Adrenal gland (tissue), 12 donors: ENCODE data around the gene PDK4. TPM values are rescaled to one million over a fixed set of nuclear protein-coding genes. Genes with fewer than 3 reads are reported as not detected.

Source experiments
- DNase-seq, 7 donors: peaks; one replicate each; pipeline ENCODE4 v3.0.0-alpha.2; 2019 to 2020
- H3K27ac ChIP-seq, 5 donors: fragments of 200-600 bp; sonication (generic) in 4 of 5; 1 replicate in 3 of 5; 2 replicates in 2 of 5; pipeline versions ENCODE4 v1.5.1 to v1.8.0; 2016 to 2020; ENCODE audit warnings: mild to moderate bottlenecking in 1 of 5
- H3K27me3 ChIP-seq: fragments of 200-600 bp; 2 replicates; pipeline ENCODE4 v1.8.0; 2021
- H3K36me3 ChIP-seq, 2 donors: fragments of 200-600 bp; replicated peaks in 1 of 2; 1 replicate in 1 of 2; 2 replicates in 1 of 2; pipeline versions ENCODE4 v1.5.1 to v1.8.0; 2018 to 2022
- H3K4me1 ChIP-seq, 2 donors: fragments of 200-600 bp; replicated peaks in 1 of 2; 1 replicate in 1 of 2; 2 replicates in 1 of 2; pipeline versions ENCODE4 v1.5.1 to v1.8.0; 2018 to 2021
- H3K4me3 ChIP-seq, 4 donors: fragments of 200-600 bp; sonication (generic) in 3 of 4; one replicate each; pipeline ENCODE4 v1.5.1; 2016 to 2018
- H3K9me3 ChIP-seq, 3 donors: fragments of 200-600 bp; sonication (generic) in 1 of 3; replicated peaks in 1 of 3; 1 replicate in 2 of 3; 2 replicates in 1 of 3; pipeline versions ENCODE4 v1.5.1 to v1.8.0; 2016 to 2021
- CTCF ChIP-seq, 6 experiments: fragments of 450-650 bp in 4 of 6; fragments of 200-600 bp in 2 of 6; sonication (generic) in 1 of 6; IDR thresholded peaks; 1 replicate in 5 of 6; 2 replicates in 1 of 6; pipeline versions ENCODE4 v1.5.1 to v1.8.0; 2016 to 2021; ENCODE audit warnings: antibody characterized with exemption in 6 of 6, mild to moderate bottlenecking in 2 of 6, moderate library complexity in 1 of 6
- POLR2A ChIP-seq, 2 donors: fragments of 450-650 bp; IDR thresholded peaks; one replicate each; pipeline ENCODE4 v1.6.1; 2017; ENCODE audit warnings: antibody characterized with exemption in 2 of 2, mild to moderate bottlenecking in 2 of 2, moderate library complexity in 1 of 2
- WGBS, 4 donors: extraction: QIAGEN DNeasy Blood & Tissue Kit in 2 of 4; methylation state at CpG; one replicate each; pipeline versions ENCODE4 v1.1.5 to v1.1.7; 2013 to 2017; 5-methylcytosine and 5-hydroxymethylcytosine counted together
- intact Hi-C, 2 donors: fragments of 100-400 bp; cut with DNase I; formaldehyde crosslinking; loops; one replicate each; pipeline versions ENCODE4 v1.14.1 to v1.15.0; 2022 to 2023
- polyA plus RNA-seq, 3 donors: library from polyadenylated mRNA; stranded (reverse); fragments of 200-250 nt in 2 of 3; fragments of 350-450 nt in 1 of 3; fragmentation: Illumina TruSeq in 1 of 3; extraction: RNeasy Lipid Tissue Mini Kit (QIAGEN cat#74804) in 1 of 3; gene quantifications; one replicate each; pipeline ENCODE4 v1.2.3, GENCODE V29; 2013 to 2014
- total RNA-seq, 9 donors: library from RNA; depleted of rRNA in 4 of 9; stranded (reverse); fragments of >200 nt in 4 of 9; fragments of 120-200 nt in 1 of 9; fragmentation: NEBNext Ultra II Directional in 1 of 9; extraction: Animal tissue kit (Norgen Biotek cat#: 25700) in 1 of 9; gene quantifications; one replicate each; pipeline versions ENCODE4 v1.1.0 to v1.2.4, GENCODE V29; 2013 to 2023
- donor health status: healthy with polysubstance abuse.
- donor health status: Bipolar disorder and iron deficiency.
- donor health status: DM: yes; HTN: yes; CAD: no.
- donor health status: DM: no; HTN: no; CAD: no.
- donor health status: DM: no; HTN: no; CAD: no.
- donor health status: DM: yes; HTN: yes; CAD: no.

PDK4 gene
- total and polyA plus RNA-seq, 12 donors, result 60.1 to 690 (median 308) TPM

DNA sequence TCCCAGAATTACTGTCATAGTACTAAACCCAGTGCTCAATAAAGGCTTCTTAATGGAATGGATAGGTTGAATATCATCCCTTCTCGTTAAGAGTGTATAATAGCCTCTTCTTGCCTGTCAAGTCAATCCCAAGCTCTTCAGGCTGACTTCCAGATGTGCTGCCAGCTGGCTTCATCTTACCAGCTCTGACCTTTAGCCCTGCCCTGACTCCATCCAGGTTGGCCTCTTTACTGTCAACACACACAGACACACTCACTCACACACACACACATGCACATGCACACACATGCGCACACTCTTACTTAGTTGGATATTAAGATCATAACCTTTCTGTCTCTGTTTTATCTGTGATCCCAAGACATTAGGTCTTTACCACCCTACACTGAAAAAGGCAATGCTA, 61.5 kb downstream of the PDK4 start:
- DNase-seq, result no peak
- 67 to 80% (median 77%) methylated on average over 2 of the region's 2 CpGs for WGBS, 4 donors
- TF ChIP-seq POLR2A (IDR thresholded peaks at IDR 0.05) (no peak), CTCF (IDR thresholded peaks at IDR 0.05) (no peak)
- no peaks in the 10 kb centered on the region for H3K27me3 ChIP-seq
- H3K4me3 ChIP-seq, result no peak overlapping the region
- peaks cover 23 to 27% of the 10 kb centered on the region in 2 donors for H3K4me1 ChIP-seq
- no peaks in the 10 kb centered on the region for H3K9me3 ChIP-seq
- peak overlapping the region in 1 of 5 donors; percentile 42 for H3K27ac ChIP-seq
- intact Hi-C loops, result no loop called here
- no peaks in the 10 kb centered on the region for H3K36me3 ChIP-seq

Other genes starting within 250 kb of the PDK4 start
- gene PON3, start 200.1 kb downstream of the PDK4 start, total RNA-seq, result 1 to 10 TPM; 1.2 to 6.6 (median 2.4) TPM
- 10 to 100 TPM in 1 of 3 donors, 1 to 10 TPM in 2; 3.2 to 18.9 (median 5.6) TPM for gene PON3, start 200.1 kb downstream of the PDK4 start, polyA plus RNA-seq
- gene PON2, start 161.5 kb downstream of the PDK4 start, total RNA-seq, result 100 to 1,000 TPM; 153 to 369 (median 234) TPM
- gene PON2, start 161.5 kb downstream of the PDK4 start, polyA plus RNA-seq, result 100 to 1,000 TPM in 2 of 3 donors, 10 to 100 TPM in 1; 74.4 to 360 (median 112) TPM
- 100 to 1,000 TPM in 4 of 9 donors, 10 to 100 TPM in 5; 39.9 to 323 (median 89.7) TPM for gene ASB4, start 110.6 kb downstream of the PDK4 start, total RNA-seq
- gene ASB4, start 110.6 kb downstream of the PDK4 start, polyA plus RNA-seq, result 100 to 1,000 TPM in 1 of 3 donors, 10 to 100 TPM in 2; 18.3 to 150 (median 53.4) TPM
- gene DYNC1I1, start 176.0 kb upstream of the PDK4 start, total RNA-seq, result 10 to 100 TPM in 3 of 9 donors, 1 to 10 TPM in 5, under 1 TPM in 1; 0.97 to 42.6 (median 9.1) TPM
- 10 to 100 TPM in 1 of 3 donors, 1 to 10 TPM in 2; 2.5 to 13.7 (median 5.6) TPM for gene DYNC1I1, start 176.0 kb upstream of the PDK4 start, polyA plus RNA-seq